Muscle of arm (tissue), 12 donors: Measurements from ENCODE around the gene MYORG. TPM values are rescaled to one million over a fixed set of nuclear protein-coding genes. Genes with fewer than 3 reads are reported as not detected.
A peak's percentile ranks its signal among the peaks of the same experiment; 100 is the strongest.
"Not testable (repeated sequence)": the region's sequence is repeated elsewhere in the genome, so short reads cannot be mapped to it uniquely, and the experiment has no call there.

Experiments
- DNase-seq: peaks from one replicate; pipeline ENCODE4 v3.0.0-alpha.2; 2013
- polyA plus RNA-seq, 12 donors: library from polyadenylated mRNA; unstranded; fragments of 120-200 nt; gene quantifications; one replicate each; pipeline ENCODE4 v1.2.1, GENCODE V29; 2013; ENCODE audit not compliant: insufficient read length in 12 of 12

The MYORG gene
- polyA plus RNA-seq, 12 donors = 8.2 to 21.5 (median 18.4) TPM; not detected in 1

DNA sequence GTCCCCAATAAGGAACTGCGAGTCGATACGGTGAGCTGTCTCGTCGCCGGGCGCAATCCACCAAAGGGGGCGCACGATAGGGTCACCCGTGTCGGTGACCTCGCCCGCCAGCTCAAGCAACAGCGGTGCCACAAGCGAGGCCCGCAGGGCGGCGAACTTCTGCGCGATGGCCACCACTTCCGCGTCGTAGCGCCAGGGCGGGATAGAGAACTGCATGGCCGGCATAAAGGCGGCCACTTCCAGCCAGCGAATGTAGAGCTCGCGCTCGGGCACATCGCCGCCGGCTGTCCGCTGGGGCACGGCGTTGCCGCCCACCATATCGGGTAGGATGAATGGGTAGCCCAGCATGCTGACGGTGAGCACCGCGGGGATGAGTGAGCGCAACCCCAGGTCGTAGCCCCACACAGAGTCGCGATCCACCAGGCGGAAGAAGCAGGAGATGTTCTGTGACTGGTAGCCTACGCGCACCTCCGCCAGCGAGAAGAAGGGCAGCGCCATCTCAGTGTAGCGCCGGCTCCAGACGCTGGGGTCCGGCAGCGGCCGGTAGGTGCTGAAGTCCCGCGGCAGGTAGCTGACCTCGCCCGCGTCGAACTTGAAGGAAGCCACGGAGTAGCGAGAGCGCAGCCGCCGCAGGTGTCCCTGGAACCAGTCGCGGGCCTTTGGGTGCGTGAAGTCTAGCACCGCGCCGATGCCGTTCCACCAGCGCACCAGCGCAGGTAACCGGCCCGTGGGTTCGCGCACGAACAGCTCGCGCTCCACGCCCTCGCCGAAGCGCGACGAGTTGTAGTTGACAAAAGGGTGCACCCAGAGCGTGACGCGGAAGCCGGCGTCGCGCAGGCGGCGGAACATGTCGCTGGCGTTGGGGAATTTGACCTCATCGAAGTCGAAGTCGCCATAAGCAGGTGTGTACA is 5.5 kb downstream of the MYORG start:
- DNase-seq = no peak

GRCh38 chr9:34370335-34370969 is 6.2 kb downstream of the MYORG start:
- no peak for DNase-seq

- no peak for DNase-seq
Observed at GRCh38 chr9:34369636-34370035, 7.1 kb downstream of the MYORG start.

DNA sequence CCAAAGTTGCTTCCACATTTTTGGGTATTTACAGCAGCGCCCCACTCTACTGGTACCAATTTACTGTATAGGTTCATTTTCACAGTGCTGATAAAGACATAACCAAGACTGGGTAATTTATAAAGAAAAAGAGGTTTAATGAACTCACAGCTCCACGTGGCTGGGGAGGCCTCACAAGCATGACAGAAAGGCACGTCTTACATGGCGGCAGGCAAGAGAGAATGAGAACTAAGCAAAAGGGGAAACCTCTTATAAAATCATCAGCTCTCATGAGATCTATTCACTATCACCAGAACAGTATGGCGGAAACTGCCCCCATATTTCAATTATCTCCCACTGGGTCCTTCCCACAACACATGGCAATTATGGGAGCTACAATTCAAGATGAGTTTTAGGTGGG is 7.9 kb downstream of the MYORG start:
- DNase-seq = not testable (repeated sequence)

DNA sequence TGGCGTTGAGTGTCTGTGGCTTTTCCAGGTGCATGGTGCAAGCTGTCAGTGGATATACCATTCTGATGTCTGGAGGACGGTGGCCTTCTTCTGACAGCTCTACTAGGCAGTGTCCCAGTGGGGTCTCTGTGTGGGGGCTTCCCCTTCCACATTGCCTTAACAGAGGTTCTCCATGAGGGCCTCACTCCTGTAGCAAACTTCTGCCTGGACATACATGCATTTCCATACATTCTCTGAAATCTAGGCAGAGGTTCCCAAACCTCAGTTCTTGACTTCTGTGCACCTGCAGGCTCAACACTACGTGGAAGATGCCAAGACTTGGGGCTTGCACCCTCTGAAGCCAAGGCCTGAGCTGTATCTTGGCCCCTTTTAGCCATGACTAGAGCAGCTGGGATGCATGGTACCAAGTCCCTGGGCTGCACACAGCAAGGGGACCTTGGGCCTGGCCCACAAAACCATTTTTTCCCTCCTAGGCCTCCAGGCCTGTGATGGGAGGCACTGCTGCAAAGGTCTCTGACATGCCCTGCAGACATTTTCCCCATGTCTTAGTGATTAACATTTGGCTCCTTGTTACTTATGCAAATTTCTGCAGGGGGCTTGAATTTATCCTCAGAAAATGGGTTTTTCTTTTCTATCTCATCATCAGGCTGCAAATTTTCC is 8.8 kb downstream of the MYORG start:
- DNase-seq = not testable (repeated sequence)

DNA sequence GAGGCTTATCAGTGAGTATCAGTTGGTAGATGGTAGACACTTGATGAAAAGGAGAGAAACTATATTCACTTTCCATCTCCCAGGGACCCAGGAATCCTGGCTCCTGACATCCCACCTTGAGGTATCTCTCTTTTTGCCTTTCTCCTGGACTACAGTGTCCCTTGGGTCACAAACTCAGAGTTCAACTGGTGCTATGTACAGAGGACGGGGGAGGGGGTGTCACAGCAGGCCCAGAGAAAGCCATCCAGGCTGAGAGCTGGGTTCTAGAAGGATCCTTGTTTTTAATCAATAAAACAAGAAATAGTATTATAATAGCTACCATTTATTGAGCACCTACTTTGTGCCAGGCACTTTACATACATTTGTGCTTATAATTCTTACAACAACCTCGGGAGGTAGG is 10.3 kb downstream of the MYORG start:
- no peak for DNase-seq

GRCh38 chr9:34365282-34365681 is 11.4 kb downstream of the MYORG start:
- no peak for DNase-seq

GRCh38 chr9:34363619-34364351 is 12.9 kb downstream of the MYORG start:
- peak; percentile 75 for DNase-seq

DNA sequence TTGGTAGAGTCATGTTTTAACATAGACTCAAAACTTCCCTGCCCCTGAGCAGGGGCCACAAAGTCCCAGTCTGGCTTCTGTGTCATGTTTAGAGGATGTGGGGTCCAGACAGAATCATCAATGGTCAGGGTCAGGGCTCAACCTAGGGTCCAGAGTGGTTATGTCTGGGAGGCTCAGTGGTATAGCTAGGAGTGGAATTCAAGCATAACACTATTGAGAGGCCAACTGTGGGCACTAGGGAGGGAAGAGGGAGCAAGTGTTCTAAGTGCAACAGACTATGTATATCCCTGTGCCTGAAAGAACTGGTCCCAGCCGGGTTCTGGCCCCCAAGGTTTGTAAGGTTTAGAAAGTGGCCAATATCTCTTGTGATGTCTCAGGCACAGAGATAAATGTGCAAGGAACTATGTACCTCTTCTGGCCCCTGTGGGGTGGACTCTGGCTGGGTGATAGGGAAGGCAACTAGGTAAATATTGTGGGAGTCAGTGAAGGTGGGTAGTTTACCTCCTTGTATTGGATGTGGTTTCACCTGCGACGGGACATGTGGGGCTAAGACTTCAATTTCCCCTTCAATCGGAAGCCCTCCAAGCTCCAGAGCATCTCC is 14.0 kb downstream of the MYORG start:
- DNase-seq = no peak

- not testable (repeated sequence) for DNase-seq
Observed at GRCh38 chr9:34352957-34353356, 23.7 kb downstream of the MYORG start.

- not testable (repeated sequence) for DNase-seq
Observed at GRCh38 chr9:34352122-34352652, 24.5 kb downstream of the MYORG start.

DNA sequence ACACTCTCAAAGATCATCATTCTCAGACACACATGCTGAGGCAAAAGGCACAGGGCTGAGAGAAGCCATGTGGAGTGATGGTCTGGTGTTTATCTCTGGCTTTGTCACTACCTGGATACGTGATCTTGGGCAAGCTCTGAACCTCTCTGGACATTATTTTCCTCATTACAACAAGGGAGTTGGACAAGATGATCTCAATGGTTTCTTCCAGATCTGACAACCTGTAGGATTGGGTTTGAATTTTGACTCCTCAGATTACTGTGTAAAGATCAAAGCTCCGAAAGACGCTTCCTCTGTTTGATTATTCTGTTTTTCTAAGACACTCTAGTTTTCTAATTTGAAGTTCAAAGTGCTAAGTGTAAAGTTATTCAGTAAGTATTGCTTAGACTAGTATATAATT is 27.4 kb downstream of the MYORG start:
- DNase-seq = no peak

DNA sequence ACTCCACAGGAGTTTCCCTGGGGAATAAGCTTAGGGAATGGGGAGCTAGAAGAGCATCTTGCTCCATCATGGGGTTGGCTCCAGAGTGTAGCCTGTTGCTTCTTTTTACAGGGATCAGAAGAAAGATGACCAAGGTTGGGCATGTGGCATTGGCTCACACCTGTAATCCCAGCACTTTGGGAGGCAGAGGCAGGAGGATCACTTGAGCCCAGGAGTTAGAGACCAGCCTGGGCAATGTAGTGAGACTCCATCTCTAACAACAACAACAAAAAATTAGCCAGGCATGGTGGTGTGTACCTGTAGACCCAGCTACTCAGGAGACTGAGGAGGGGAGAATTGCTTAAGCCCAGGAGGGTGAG is 28.9 kb downstream of the MYORG start:
- DNase-seq = no peak

- no peak for DNase-seq
Observed at GRCh38 chr9:34346873-34347799, 29.6 kb downstream of the MYORG start.

DNA sequence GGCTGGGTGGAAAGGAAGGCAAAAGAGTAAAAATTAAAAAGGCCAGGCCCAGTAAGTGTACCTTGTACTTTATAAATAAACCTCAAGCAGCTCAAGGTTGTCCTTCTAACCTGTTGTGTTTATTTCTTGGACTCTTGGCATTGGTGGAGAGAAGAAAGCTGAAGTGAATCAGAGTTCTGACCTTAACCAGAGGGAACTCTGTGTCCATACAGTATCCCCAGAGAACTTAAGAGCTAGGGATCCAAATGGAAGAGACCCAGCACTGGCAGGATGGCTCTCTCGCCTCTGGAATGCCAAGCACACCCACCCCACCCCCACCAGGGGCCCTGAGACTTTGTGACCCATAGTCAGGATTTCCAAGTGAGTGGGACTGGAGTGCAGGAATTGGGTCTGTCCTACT is 33.1 kb downstream of the MYORG start:
- no peak for DNase-seq

- peak; percentile 76 for DNase-seq
Observed at GRCh38 chr9:34343090-34343489, 33.6 kb downstream of the MYORG start.

DNA sequence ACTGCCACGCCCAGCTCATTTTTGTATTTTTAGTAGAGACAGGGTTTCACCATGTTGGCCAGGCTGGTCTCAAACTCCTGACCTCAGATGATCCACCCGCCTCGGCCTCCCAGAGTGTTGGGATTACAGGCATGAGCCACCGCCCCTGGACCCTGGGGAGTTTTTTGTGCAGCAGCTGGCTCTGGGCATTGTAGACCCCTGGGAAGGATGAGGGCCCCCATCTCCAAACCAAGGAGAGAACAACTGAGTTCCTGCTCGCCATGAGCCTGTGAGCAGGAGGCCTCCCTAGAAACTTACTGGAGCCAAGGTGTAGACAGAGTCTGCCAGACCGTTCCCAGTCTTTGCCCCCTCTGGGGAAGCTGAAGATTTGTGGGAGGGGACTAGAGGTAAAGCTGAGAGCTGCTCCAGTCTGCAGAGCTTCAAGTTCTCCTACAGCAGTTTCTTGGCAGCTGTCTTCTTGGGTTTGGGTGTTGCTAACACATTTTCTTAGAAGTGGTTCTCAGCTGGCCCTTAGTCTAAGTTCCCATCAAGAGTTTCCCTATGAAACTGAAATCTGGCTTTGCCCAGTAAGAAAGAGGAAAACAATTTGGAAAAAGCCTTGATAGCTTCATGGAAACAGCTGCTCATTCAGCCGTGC is 34.9 kb downstream of the MYORG start:
- DNase-seq = no peak

GRCh38 chr9:34338665-34339385 is 37.9 kb downstream of the MYORG start:
- no peak for DNase-seq

- not testable (repeated sequence) for DNase-seq
Observed at GRCh38 chr9:34338079-34338478, 38.6 kb downstream of the MYORG start.
